Muscle layer of colon (tissue), 2 donors: ENCODE results near the gene COL4A1.

Experiments
- H3K27ac ChIP-seq: one replicate; pipeline ENCODE4 v1.7.0; 2013; ENCODE audit warnings: low read depth, mild to moderate bottlenecking, low read length, moderate library complexity
- H3K27me3 ChIP-seq, 2 donors: one replicate each; pipeline ENCODE4 v1.7.0; 2013; ENCODE audit warnings: low read length in 2 of 2, mild to moderate bottlenecking in 2 of 2; ENCODE audit not compliant: insufficient read depth in 2 of 2, control insufficient read depth in 1 of 2
- H3K36me3 ChIP-seq: one replicate; pipeline ENCODE4 v1.7.0; 2013; ENCODE audit warnings: mild to moderate bottlenecking, low read length; ENCODE audit not compliant: insufficient read depth
- H3K4me1 ChIP-seq: one replicate; pipeline ENCODE4 v1.7.0; 2013; ENCODE audit warnings: mild to moderate bottlenecking, low read length; ENCODE audit not compliant: insufficient read depth
- H3K4me3 ChIP-seq, 2 donors: one replicate each; pipeline ENCODE4 v1.7.0; 2013; ENCODE audit warnings: low read length in 2 of 2, low read depth in 1 of 2, mild to moderate bottlenecking in 1 of 2, moderate library complexity in 1 of 2
- H3K9ac ChIP-seq: one replicate; pipeline ENCODE4 v1.7.0; 2013; ENCODE audit warnings: low read length
- H3K9me3 ChIP-seq: one replicate; pipeline ENCODE4 v1.7.0; 2013; ENCODE audit warnings: mild to moderate bottlenecking, low read length
- donor health status: abdominal sarcoma.
- donor health status: Adenocarcinoma of cecum.

Gene COL4A1

DNA sequence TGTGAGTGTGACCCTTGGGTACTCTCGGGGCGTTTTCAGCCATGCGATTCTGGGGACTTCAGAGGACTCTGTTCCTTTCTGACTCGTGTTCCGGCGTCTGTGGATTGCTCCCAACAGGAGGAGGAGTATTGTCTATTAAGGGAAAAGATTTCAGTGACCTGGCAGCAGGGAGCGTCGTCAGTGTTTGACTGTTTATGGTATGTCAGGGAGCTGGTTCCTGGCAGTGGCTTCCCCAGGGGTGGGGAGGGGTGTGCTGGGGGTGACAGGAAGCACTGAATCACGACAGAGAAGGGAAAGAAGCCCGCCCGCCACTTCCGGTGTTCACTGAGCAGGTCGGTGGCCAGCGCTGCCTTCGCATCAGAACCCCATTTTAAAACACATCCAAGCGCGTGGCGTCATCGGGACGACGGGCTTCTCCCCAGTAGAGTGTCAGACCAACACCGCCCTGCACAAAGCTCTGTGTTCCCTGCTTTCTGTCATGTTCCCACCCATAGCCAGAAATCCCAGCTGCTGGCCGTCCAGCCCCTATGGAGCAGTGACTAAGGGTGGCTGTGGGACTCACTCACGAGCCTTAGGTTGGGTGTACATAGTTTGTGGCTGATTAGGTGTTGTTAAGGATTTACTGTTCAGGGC is 34.0 kb upstream of the COL4A1 start:
- H3K27me3 ChIP-seq = no peaks in the 10 kb centered on the region
- peak overlapping the region; percentile 77 for H3K9ac ChIP-seq
- peak overlapping the region; percentile 92 for H3K27ac ChIP-seq
- H3K4me1 ChIP-seq = peaks cover 84% of the 10 kb centered on the region
- no peaks in the 10 kb centered on the region for H3K9me3 ChIP-seq
- peak overlapping the region in 1 of 2 donors; percentile 43 for H3K4me3 ChIP-seq
- no peaks in the 10 kb centered on the region for H3K36me3 ChIP-seq

GRCh38 chr13:110339975-110340550 is 33.1 kb upstream of the COL4A1 start:
- H3K4me3 ChIP-seq = peak overlapping the region in 1 of 2 donors; percentile 43
- peak overlapping the region; percentile 92 for H3K27ac ChIP-seq
- peaks cover 90% of the 10 kb centered on the region for H3K4me1 ChIP-seq
- no peaks in the 10 kb centered on the region for H3K36me3 ChIP-seq
- no peaks in the 10 kb centered on the region for H3K27me3 ChIP-seq
- peak overlapping the region; percentile 36 for H3K9ac ChIP-seq
- no peaks in the 10 kb centered on the region for H3K9me3 ChIP-seq

- Histone ChIP-seq H3K36me3 (no peaks in the 10 kb centered on the region), H3K9ac (peak overlapping the region; percentile 26), H3K4me1 (peaks cover 93% of the 10 kb centered on the region)
Measured at GRCh38 chr13:110339263-110339662, 32.3 kb upstream of the COL4A1 start.

DNA sequence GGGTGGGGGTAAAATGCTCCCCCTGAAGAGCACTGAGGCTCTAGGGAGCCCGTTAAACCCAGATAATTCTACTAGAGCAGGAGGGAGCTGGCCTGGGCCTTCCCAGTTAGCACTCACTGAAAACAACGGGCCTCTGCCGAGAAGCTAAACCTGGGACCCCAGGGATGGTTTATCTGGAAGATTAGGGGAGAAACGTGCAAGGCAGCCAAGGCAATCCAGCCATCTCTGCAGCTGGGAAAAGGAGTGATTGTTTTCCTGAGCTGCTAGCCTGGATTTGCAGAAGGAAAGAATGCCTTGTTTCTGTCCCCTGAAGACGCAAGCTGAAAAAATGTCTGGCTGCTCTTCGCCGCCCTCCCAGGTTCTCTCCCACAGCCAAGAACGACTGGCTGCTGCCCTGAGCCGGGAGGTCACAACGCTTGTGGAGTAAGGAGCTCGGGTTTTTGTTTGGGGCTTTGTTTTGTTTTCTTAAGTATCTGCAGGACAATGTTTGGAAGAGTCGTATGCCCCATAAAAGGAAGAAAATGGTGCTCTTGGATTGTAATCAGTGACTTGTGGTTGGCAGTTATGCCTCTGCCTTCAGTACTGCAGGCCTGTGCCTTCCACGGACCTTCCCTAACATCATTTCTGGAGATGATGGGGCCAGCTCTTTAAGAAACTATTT is 31.6 kb upstream of the COL4A1 start:
- Histone ChIP-seq H3K36me3 (no peaks in the 10 kb centered on the region), H3K9me3 (no peaks in the 10 kb centered on the region), H3K4me1 (peaks cover 97% of the 10 kb centered on the region), H3K27ac (peak overlapping the region; percentile 92), H3K9ac (peak overlapping the region; percentile 52), H3K4me3 (peak overlapping the region in 1 of 2 donors; percentile 21), H3K27me3 (no peaks in the 10 kb centered on the region)

More at GRCh38 chr13:110339263-110339662, 32.3 kb upstream of the COL4A1 start:
- Histone ChIP-seq H3K4me3 (no peak overlapping the region), H3K9me3 (no peaks in the 10 kb centered on the region), H3K27ac (peak overlapping the region; percentile 92), H3K27me3 (no peaks in the 10 kb centered on the region)

DNA sequence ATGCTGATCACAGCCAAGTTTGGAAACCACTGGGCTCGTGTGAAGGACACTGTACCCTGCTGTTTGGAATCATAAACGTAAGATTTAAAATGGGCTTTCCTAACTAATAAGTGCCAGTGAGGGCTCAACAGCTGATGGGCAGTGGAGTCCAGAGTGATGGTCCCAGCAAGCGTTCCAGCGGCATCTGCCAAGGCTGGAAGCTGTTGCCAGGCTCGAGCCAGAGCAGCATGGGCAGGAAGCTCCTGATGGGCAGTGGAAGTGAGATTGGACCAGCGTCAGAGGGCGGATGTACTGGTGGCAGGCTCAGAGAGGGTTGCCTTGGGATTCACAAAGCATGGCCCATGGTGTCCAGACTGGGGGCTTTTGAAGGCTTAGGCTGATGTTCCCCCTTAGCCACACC is 30.3 kb upstream of the COL4A1 start:
- Histone ChIP-seq H3K4me3 (no peak overlapping the region), H3K27me3 (no peaks in the 10 kb centered on the region), H3K27ac (peak overlapping the region; percentile 92), H3K9ac (peak overlapping the region; percentile 52), H3K4me1 (peaks cover 97% of the 10 kb centered on the region), H3K36me3 (no peaks in the 10 kb centered on the region), H3K9me3 (no peaks in the 10 kb centered on the region)

GRCh38 chr13:110336681-110337080 is 29.7 kb upstream of the COL4A1 start:
- Histone ChIP-seq H3K36me3 (no peaks in the 10 kb centered on the region), H3K9ac (peak overlapping the region; percentile 52), H3K4me1 (peaks cover 97% of the 10 kb centered on the region), H3K9me3 (no peaks in the 10 kb centered on the region), H3K4me3 (peak overlapping the region in 1 of 2 donors; percentile 0), H3K27me3 (no peaks in the 10 kb centered on the region), H3K27ac (peak overlapping the region; percentile 92)

DNA sequence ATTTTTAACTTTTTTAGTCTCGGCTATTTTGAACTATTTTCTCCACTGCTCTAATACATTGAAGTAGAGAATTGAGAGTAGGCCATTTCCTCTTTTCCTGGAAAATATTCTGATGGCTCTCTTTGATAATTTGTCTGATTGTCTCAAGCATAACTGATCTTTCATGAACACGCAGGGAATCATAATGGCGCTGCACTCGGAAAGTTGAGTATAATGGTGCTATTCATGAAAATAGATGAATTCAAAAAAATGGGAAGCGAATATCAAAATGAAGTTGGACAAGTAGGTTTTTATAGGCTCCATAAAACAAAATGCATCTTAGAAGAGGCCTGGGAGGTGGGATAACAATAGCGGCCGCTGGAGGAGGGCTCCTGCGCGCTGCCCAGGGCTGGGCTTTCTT is 29.2 kb upstream of the COL4A1 start:
- H3K27me3 ChIP-seq = no peaks in the 10 kb centered on the region
- H3K27ac ChIP-seq = peak overlapping the region; percentile 92
- H3K36me3 ChIP-seq = no peaks in the 10 kb centered on the region
- peaks cover 97% of the 10 kb centered on the region for H3K4me1 ChIP-seq
- H3K4me3 ChIP-seq = no peak overlapping the region
- H3K9ac ChIP-seq = peak overlapping the region; percentile 52
- no peaks in the 10 kb centered on the region for H3K9me3 ChIP-seq

DNA sequence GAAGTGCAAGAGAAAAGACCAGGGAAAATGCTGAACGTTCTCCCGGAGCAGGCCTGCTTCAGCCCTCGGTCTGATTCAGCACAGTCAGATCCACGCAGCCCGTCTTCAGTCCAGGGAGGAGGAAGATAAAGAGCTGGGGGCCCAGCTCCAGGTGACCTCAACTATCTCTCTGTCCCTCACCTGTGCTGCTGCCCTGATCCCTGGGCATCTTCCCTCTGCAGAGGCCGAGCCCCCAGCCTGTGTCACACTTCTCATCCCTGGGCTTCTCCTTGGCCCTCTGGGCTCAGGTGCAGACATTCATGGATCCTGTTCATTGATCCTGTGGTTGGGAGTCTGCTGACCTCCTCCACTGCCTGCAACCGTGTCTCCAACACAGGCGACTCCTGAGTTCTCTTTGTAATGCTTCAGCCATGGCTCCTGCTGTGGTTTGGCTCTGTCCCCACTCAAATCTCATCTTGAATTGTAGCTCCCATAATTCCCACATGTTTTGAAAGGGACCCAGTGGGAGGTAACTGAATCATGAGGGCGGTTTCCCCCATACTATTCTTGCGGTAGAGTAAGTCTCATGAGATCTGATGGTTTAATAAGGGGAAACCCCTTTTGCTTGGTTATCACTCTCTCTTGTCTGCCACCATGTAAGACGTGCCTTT is 28.0 kb upstream of the COL4A1 start:
- Histone ChIP-seq H3K4me1 (peaks cover 97% of the 10 kb centered on the region), H3K4me3 (no peak overlapping the region), H3K9me3 (no peaks in the 10 kb centered on the region), H3K9ac (no peak overlapping the region), H3K36me3 (no peaks in the 10 kb centered on the region), H3K27me3 (no peaks in the 10 kb centered on the region), H3K27ac (peak overlapping the region; percentile 92)

DNA sequence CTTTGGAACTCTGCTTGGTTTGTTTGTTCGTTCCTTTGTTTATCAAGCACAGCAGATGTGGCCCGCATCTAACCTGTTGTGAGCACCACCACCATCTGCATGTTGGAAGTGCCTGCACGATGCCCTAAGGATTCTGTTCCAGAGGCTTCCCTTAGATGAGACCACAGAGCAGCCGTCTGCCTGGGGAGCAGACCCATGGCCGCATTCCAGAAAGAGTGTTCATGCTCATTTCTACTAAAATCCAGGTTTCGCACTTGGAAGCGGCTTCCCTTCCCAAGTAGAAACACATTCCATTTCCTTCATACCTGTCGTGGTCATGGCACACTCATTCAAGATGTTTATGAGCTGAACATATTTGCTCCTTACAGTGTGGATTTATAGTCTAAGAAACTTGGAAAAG is 27.3 kb upstream of the COL4A1 start:
- Histone ChIP-seq H3K4me1 (peaks cover 97% of the 10 kb centered on the region), H3K36me3 (no peaks in the 10 kb centered on the region), H3K4me3 (no peak overlapping the region), H3K9ac (no peak overlapping the region), H3K9me3 (no peaks in the 10 kb centered on the region), H3K27ac (peak overlapping the region; percentile 92), H3K27me3 (no peaks in the 10 kb centered on the region)

DNA sequence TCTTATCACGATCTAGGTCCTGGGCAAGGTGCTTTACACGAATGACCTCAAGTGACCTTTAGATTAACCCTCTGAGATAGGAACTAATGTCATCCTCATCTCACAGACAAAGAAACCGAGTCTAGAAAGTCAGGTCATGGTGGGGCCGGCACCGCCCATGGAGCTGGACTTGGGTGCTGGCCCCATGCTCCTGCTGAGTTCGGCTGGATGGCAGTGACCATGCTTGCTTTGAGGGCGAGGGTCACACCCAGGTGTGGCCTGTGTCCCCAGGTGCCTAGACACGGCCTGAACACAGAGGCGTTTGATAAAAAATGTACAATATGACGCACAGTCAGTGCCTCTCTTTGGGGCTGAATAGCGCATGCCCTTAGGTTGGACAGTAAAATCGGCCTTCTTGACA is 26.9 kb upstream of the COL4A1 start:
- Histone ChIP-seq H3K9me3 (no peaks in the 10 kb centered on the region), H3K9ac (no peak overlapping the region), H3K4me1 (peaks cover 97% of the 10 kb centered on the region), H3K36me3 (no peaks in the 10 kb centered on the region), H3K4me3 (no peak overlapping the region), H3K27ac (peak overlapping the region; percentile 92), H3K27me3 (no peaks in the 10 kb centered on the region)

- Histone ChIP-seq H3K27me3 (no peaks in the 10 kb centered on the region), H3K36me3 (no peaks in the 10 kb centered on the region), H3K27ac (peak overlapping the region; percentile 92), H3K9me3 (no peaks in the 10 kb centered on the region), H3K4me1 (peaks cover 97% of the 10 kb centered on the region), H3K4me3 (no peak overlapping the region), H3K9ac (no peak overlapping the region)
Measured at GRCh38 chr13:110332750-110333149, 25.8 kb upstream of the COL4A1 start.
